ENCODE results near the gene FBH1. TPM values are rescaled to one million over a fixed set of nuclear protein-coding genes. Genes with fewer than 3 reads are reported as not detected.

FBH1 gene
- total and polyA plus RNA-seq, 2 experiments from 2014 or later, result 62.5 to 90.8 TPM

DNA sequence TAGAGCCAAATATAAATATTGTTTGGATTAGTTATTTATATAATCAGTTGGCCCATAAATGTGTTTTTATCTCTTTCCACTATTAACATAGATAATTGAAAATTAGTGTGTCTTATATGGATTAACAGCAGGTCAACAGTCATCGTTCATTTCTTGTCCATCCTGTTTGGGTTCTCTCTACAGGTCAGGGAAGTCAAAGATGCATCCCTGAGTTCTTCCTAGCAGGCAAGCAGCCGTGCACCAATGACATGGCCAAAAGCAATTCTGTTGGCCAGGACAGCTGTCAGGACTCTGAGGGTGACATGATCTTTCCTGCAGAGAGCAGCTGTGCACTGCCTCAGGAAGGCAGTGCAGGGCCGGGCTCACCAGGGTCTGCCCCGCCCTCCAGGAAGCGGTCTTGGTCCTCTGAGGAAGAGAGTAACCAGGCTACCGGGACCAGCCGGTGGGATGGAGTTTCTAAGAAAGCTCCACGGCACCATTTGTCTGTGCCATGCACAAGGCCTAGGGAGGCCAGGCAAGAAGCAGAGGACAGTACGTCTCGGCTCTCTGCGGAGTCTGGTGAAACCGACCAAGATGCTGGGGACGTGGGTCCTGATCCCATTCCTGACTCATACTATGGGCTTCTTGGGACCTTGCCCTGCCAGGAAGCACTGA is 15.9 kb downstream of the FBH1 start (continued):
- TF ChIP-seq, protein P1, sequence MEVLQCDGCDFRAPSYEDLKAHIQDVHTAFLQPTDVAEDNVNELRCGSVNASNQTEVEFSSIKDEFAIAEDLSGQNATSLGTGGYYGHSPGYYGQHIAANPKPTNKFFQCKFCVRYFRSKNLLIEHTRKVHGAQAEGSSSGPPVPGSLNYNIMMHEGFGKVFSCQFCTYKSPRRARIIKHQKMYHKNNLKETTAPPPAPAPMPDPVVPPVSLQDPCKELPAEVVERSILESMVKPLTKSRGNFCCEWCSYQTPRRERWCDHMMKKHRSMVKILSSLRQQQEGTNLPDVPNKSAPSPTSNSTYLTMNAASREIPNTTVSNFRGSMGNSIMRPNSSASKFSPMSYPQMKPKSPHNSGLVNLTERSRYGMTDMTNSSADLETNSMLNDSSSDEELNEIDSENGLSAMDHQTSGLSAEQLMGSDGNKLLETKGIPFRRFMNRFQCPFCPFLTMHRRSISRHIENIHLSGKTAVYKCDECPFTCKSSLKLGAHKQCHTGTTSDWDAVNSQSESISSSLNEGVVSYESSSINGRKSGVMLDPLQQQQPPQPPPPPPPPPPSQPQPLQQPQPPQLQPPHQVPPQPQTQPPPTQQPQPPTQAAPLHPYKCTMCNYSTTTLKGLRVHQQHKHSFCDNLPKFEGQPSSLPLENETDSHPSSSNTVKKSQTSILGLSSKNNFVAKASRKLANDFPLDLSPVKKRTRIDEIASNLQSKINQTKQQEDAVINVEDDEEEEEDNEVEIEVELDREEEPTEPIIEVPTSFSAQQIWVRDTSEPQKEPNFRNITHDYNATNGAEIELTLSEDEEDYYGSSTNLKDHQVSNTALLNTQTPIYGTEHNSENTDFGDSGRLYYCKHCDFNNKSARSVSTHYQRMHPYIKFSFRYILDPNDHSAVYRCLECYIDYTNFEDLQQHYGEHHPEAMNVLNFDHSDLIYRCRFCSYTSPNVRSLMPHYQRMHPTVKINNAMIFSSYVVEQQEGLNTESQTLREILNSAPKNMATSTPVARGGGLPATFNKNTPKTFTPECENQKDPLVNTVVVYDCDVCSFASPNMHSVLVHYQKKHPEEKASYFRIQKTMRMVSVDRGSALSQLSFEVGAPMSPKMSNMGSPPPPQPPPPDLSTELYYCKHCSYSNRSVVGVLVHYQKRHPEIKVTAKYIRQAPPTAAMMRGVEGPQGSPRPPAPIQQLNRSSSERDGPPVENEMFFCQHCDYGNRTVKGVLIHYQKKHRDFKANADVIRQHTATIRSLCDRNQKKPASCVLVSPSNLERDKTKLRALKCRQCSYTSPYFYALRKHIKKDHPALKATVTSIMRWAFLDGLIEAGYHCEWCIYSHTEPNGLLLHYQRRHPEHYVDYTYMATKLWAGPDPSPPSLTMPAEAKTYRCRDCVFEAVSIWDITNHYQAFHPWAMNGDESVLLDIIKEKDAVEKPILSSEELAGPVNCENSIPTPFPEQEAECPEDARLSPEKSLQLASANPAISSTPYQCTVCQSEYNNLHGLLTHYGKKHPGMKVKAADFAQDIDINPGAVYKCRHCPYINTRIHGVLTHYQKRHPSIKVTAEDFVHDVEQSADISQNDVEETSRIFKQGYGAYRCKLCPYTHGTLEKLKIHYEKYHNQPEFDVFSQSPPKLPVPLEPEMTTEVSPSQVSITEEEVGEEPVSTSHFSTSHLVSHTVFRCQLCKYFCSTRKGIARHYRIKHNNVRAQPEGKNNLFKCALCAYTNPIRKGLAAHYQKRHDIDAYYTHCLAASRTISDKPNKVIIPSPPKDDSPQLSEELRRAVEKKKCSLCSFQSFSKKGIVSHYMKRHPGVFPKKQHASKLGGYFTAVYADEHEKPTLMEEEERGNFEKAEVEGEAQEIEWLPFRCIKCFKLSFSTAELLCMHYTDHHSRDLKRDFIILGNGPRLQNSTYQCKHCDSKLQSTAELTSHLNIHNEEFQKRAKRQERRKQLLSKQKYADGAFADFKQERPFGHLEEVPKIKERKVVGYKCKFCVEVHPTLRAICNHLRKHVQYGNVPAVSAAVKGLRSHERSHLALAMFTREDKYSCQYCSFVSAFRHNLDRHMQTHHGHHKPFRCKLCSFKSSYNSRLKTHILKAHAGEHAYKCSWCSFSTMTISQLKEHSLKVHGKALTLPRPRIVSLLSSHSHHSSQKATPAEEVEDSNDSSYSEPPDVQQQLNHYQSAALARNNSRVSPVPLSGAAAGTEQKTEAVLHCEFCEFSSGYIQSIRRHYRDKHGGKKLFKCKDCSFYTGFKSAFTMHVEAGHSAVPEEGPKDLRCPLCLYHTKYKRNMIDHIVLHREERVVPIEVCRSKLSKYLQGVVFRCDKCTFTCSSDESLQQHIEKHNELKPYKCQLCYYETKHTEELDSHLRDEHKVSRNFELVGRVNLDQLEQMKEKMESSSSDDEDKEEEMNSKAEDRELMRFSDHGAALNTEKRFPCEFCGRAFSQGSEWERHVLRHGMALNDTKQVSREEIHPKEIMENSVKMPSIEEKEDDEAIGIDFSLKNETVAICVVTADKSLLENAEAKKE (CRISPR knock-in tag; IDR thresholded peaks at IDR 0.05), result no peak
- no peak for TF ChIP-seq EZH2phosphoT487 (IDR thresholded peaks at IDR 0.05; ENCODE audit: unreplicated experiment)
- TF ChIP-seq CREB1 (CRISPR knock-in tag; IDR thresholded peaks at IDR 0.05; ENCODE audit: low read depth), result no peak
- TF ChIP-seq POLR2AphosphoS5 (IDR thresholded peaks at IDR 0.05; ENCODE audit: low read depth), result no peak
- no peak for TF ChIP-seq ZNF331 (CRISPR knock-in tag; IDR thresholded peaks at IDR 0.05; ENCODE audit: low read depth)
- TF ChIP-seq NANOG (IDR thresholded peaks at IDR 0.05; ENCODE audit: borderline replicate concordance), result no peak
- no peak for TF ChIP-seq STAT1 (IDR thresholded peaks at IDR 0.05; ENCODE audit: unreplicated experiment)
- TF ChIP-seq EZH2 (IDR thresholded peaks at IDR 0.05; ENCODE audit: low read depth, unreplicated experiment), result no peak

DNA sequence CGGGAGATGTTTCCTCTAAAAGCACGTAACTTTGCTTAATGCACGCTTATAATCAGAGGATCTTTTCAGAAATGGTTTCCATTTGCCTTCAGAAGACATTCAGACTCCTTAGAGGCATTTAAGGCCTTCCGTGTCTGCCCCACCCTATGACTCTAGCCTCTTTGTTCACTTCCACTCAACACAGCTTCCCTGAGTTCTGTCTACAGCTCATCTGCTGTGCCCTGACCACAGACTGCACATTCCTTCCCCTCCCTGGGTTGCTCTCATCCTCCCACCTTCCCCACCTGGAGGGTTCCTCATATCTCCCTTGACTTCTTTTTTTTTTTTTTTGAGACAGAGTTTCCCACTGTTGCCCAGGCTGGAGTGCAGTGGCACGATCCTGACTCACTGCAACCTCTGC is 16.6 kb downstream of the FBH1 start:
- H3K27ac Mint-ChIP-seq, result no peak overlapping the region
- peaks cover 1% of the 10 kb centered on the region for H3K27me3 Mint-ChIP-seq (ENCODE audit: insufficient read depth, low read depth, poor library complexity)
- H3K4me3 Mint-ChIP-seq, result no peak overlapping the region
- Histone ChIP-seq H3F3A (replicated peaks; ENCODE audit: low read depth) (no peaks in the 10 kb centered on the region), H3K79me2 (replicated peaks; ENCODE audit: insufficient read depth) (peaks cover 31% of the 10 kb centered on the region), H2AFZ (no peak overlapping the region), H3K36me3 (ENCODE audit: insufficient read depth) (peaks cover 15% of the 10 kb centered on the region), H3K27ac (ENCODE audit: low read depth) (no peak overlapping the region), H4K20me1 (replicated peaks; ENCODE audit: insufficient read depth) (peaks cover 9% of the 10 kb centered on the region), H3K27me3 (ENCODE audit: insufficient read depth) (no peaks in the 10 kb centered on the region), H3K4me1 (ENCODE audit: insufficient read depth) (no peaks in the 10 kb centered on the region), H3K4me3 (no peak overlapping the region), H3K4me2 (no peak overlapping the region), H3K9me2 (ENCODE audit: insufficient read depth) (no peaks in the 10 kb centered on the region)
- peaks cover 44% of the 10 kb centered on the region for H3K36me3 Mint-ChIP-seq (ENCODE audit: low read depth)
- H3K9me3 Mint-ChIP-seq, result no peaks in the 10 kb centered on the region
- no peak for ATAC-seq
- no peak for DNase-seq (ENCODE audit: low spot score)
- H3K4me1 Mint-ChIP-seq, result no peaks in the 10 kb centered on the region
- no peak for TF ChIP-seq STAT1 (IDR thresholded peaks at IDR 0.05; ENCODE audit: unreplicated experiment)
- no peak for TF ChIP-seq EZH2 (IDR thresholded peaks at IDR 0.05; ENCODE audit: low read depth, unreplicated experiment)
- TF ChIP-seq, protein P1 (CRISPR knock-in tag; IDR thresholded peaks at IDR 0.05), result no peak
